Activated CD8-positive, alpha-beta memory T cell treated with anti-CD3 and anti-CD28 coated beads for 4 hours (primary cell): ENCODE data around the gene SETD4.

Experiments
- DNase-seq, 2 donors: peaks; one replicate each; pipeline ENCODE4 v3.0.0-alpha.2; 2020; ENCODE audit warnings: low read depth in 2 of 2

The SETD4 gene

DNA sequence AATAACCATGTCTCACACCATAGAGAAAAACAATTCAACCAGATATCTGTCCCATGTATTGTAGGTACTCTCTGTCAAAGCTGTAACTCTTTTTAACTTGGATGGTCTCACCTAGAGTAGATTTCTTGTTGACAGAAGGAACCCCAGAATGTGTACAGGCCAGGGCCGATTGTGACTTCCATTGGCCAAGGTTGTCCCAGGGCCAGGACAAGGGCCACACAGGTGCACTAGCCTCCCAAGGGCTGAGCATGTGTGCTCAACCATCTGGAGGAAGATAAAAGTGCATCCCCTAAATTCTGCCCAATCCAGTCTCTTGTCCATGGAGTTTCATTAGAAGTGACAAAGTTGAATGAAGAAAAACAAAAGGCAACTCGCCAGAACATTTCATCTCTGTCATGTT is 51.8 kb downstream of the SETD4 start:
- no peak for DNase-seq

DNA sequence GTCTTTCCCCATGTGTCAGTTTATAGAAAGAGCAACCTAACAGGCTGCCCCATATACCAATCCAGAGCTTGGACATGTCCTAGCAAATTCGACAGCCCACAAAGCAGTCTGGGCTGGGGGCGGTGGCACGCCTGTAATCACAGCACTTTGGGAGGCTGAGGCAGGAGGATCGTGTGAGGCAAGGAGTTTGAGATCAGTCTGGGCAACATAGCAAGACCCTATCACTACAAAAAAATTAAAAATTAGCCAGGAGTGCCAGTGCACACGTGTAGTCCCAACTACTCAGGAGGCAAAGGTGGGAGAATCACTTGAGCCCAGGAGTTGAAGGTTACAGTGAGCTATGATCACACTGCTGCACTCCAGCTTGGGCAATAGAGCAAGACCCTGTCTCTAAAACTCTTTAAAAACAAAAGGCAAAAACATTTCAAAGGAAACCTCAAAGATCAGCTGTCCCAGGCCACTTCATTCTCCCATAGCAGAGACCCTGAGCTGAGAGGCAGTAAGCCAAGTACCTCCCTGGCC is 54.4 kb downstream of the SETD4 start:
- DNase-seq = no peak

GRCh38 chr21:36005018-36005417 is 55.3 kb downstream of the SETD4 start:
- no peak for DNase-seq

- no peak for DNase-seq
Observed at GRCh38 chr21:36004441-36004840, 55.9 kb downstream of the SETD4 start.

GRCh38 chr21:36003776-36004175 is 56.5 kb downstream of the SETD4 start:
- DNase-seq = no peak

DNA sequence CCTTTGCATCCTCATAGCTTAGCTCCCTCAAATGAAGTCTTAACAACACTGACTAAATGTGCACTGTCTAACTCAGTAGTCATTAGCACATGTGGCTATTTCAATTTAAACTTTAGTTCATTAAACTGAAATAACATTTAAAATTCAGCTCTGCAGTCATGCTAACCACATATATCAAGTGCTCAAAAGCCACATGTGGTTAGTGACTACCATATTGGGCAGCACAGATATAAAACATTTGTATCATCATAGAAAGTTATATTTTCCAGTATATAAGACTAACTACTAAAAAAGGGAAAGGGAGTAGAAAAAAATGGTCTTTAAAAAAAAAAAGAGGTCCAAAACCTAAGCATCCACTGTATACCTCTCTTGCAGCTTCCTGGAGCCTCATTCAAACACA is 64.1 kb downstream of the SETD4 start:
- no peak for DNase-seq

GRCh38 chr21:35995522-35996088 is 64.7 kb downstream of the SETD4 start:
- DNase-seq = no peak

- DNase-seq = no peak
Observed at GRCh38 chr21:35994613-35995012, 65.7 kb downstream of the SETD4 start.

DNA sequence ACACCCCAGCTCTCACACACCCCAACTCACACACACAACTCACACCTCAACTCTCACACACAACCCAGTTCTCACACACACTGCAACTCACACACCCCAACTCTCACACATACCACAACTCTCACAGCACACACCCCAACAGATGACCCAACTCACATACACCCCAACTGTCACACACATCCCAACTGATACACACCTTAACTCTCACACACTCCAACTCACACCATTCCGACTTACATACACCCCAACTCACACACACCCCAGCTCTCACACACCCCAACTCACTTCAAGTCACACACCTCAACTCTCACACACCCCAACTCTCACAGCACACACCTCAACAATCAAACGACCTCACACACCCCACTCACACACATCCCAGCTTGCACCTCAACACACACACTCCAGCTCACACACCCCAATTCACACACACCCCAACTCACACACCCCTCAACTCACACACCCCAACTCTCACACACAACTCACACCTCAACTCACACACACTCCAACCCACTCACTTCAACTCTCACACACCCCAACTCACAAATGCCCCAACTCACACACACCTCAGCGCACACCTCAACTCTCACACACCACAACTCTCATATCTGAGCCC is 66.3 kb downstream of the SETD4 start:
- DNase-seq = no peak

DNA sequence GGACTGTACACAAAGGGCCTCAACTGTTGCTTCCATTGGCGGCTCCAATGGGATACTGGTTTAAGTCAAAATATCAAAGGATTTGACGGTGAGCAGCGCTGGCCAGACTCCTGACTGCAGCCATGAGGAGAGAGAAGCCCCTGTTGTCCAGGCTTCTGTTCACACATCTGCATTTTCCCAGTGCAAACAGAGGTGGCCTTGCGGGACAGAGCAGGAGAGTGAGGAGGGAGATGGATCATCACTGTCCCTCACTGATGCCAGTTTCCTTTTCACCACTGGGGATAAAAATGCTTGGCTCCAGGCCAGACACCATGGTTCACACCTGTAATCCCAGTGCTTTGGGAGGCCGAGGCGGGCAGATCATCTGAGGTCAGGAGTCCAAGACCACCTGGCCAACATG is 69.2 kb downstream of the SETD4 start:
- no peak for DNase-seq

DNA sequence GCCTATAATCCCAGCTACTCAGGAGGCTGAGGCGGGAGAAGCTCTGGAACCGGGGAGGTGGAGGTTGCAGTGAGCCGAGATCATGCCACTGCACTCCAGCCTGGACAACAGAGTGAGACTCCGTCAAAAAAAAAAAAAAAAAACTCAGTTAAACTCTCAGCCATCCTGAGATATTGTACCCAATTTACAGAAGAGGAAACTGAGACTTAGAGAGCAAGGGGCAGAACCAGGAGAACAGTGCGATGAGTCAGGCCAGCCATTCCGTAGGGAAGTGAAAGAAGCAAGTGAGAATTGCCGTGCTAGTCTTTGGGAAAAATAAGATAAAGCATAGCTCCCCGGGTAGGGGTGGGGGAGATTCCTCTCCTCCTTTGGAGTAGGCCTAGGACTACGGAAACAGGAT is 69.7 kb downstream of the SETD4 start:
- no peak for DNase-seq

GRCh38 chr21:35989138-35989735 is 71.1 kb downstream of the SETD4 start:
- no peak for DNase-seq

DNA sequence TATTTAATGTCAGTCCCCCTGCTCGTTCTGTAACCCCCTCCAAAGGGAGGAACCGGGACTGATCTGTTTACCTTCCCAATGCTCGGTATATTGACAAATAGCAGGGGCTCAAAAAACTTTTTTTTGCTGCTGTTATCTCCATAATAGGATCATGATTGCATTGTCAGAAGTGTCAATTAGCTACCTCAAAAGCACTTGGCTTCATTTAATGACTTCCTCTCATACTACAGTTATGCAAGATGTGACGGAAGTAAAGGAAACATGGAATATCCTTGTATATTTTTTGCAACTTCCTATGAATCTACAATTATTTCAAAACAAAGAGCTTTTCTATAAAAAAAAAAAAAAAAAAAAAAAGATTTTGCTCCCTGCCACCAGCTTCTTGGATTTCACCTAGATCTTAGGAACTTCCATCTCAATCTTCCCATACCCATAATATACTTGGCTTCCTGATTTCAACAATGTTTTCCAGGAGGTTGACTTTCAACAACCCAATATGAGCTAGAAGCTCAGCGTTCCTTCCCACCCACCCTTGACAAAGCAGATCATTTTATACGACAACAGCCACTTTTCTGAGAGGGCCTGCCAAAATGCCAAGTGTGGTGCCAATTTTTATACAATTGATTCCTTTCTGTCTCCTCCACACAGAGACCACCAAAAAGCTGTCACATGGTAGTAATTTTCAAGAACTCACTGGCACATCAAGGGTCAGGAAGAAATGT is 71.7 kb downstream of the SETD4 start:
- no peak for DNase-seq

GRCh38 chr21:35987475-35987874 is 72.9 kb downstream of the SETD4 start:
- no peak for DNase-seq

GRCh38 chr21:35984654-35985361 is 75.5 kb downstream of the SETD4 start:
- no peak for DNase-seq
